Glomerular endothelial cell (primary cell): ENCODE results near the gene UGT1A10. TPM values are rescaled to one million over a fixed set of nuclear protein-coding genes. Genes with fewer than 3 reads are reported as not detected.
"Not testable (repeated sequence)": the region's sequence is repeated elsewhere in the genome, so short reads cannot be mapped to it uniquely, and the experiment has no call there.

ENCODE experiments used
- DNase-seq: peaks from one replicate; pipeline ENCODE4 v3.0.0-alpha.2; 2011; ENCODE audit warnings: low read depth, low spot score; ENCODE audit errors: extremely low read depth
- total RNA-seq: library from RNA; depleted of rRNA; stranded (reverse); fragments of >200 nt; gene quantifications from 2 replicates; pipeline ENCODE4 v1.2.3, GENCODE V29; 2015

UGT1A10 gene
- total RNA-seq, 1 donor from 2014 or later, result not detected

DNA sequence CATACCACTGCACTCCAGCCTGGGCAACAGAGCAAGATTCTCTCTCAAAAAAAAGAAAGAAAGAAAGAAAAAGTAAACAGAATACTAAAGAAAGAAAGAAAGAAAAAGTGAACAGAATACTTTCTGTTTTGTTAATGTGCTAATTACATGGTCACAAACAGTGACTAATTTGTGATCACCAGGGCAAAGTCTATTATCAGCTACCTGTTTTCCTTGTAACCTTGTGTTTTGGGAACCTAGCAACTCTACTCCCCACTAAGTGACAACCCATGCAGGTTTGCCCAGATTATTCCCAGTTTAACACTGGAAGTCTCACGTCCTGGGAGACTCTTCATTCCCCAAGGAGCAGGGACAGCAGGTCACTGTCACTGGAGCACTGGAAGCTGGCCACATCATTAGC is 18.8 kb downstream of the UGT1A10 start:
- no peak for DNase-seq

DNA sequence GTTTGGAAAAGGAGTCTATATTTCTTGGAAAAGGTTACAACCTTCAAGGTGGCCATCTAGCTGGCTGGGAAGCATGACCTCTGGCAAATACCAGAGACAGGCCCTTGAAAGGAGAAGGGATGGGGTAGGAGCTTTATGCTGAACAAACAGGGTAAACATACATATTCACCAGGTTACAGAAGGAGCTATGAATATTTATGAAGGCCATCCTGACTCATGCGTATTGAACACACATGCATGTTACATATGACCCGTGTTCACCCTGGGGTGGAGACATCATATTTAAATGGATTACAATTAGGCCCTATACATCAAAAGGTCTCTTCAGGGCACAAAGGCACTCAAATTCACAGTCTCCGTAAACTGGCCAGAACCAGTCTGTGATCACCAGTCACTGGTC is 19.7 kb downstream of the UGT1A10 start:
- DNase-seq, result not testable (repeated sequence)

DNA sequence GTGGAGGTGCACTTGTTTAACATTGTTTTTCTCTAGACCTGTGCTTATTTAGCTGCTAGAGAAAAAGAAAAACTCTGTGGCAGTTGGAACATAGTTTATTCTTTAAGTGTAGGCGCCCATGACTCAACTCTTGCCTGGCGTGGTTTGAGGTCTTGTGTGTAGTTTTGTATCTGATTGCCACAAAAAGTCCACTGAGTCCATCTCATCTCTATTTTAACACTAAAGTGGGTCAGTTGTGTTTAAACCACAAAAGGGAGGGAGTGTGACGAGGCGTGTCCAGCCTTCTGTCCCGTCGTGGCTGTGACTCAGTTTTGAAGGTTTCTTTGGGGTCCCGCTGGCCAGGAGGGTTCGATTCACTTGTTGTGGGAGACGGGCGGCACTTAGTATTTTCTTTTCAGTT is 20.2 kb downstream of the UGT1A10 start:
- DNase-seq, result no peak

DNA sequence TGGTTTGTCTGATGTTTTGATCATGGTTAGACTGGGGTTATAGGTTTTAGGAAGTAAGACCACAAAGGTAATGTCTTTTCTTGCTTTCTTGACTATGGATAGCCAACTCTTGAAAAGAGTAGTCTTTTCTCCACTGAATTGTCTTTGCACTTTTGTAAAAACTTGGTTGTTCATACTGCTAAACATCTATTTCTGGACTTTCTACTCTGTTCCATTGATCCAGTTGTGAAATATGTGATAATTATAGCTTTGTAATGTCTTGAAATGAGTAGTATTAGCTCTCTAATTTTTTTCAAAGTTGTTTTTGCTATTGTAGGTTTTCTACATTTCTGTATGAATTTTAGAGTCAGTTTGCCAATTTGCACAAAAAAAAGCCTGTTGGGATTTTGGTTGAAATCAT is 22.4 kb downstream of the UGT1A10 start:
- DNase-seq, result no peak

DNA sequence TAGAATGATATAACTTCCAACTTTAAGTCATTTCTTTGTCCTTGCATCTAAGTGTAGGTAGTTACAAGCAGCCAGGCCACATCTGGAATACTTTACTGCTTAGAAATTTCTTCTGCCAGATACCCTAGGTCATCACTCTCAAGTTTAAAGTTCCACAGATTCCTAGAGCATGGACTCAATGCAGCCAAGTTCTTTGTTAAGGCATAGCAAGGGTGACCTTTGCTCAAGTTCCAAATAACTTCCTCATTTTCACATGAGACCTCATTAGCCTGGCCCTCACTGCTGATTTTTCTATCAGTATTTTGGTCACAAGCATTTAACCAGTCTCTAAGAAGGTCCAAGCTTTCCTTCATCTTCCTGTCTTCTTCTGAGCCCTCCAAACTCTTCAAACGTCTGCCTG is 27.7 kb downstream of the UGT1A10 start:
- no peak for DNase-seq

- DNase-seq, result no peak
Measured at GRCh38 chr2:233668605-233669260, 32.5 kb downstream of the UGT1A10 start.

- no peak for DNase-seq
Measured at GRCh38 chr2:233671290-233672161, 35.3 kb downstream of the UGT1A10 start, which contains the start of gene UGT1A9. TSS of gene UGT1A9 (plus strand) at chr2:233671898. CDS start at chr2:233671935, 37 bp downstream.

DNA sequence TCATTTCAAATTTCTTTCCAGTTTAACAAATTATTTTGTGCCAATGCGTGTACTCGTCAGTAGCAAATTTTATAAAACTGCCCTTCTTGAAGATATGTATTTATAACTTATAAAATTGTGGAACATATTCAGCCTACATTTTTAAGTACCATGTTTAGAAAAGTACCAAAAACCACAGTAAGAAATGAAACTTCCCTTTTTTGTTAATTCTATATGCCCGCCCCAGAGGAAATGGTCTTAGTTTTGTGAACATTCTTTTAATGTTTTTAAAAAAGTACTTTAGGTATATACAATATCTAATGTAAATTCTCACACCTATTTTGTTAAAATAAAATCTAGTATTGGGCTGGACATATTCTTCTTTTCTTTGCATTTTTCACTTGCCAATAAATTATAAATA is 36.6 kb downstream of the UGT1A10 start:
- DNase-seq, result no peak

DNA sequence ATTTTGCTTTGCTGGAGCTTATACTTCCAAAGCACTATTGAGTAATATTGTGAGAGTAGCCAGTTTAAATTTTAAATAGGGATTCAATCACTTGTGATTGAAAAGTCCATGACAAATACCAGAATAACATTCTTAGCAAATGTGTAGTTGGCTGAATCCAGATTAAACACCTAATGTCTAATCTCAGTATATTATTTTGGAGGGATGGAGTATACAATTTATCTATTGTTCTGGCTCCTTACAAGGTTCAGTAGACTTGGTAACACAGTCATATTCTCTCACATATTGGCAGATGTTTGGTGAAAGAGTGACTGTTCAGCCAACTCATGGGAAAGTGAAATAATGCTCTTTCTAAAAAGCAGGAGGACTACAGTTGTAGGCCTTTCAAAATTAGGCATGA is 37.6 kb downstream of the UGT1A10 start:
- no peak for DNase-seq

GRCh38 chr2:233674314-233674713 is 38.1 kb downstream of the UGT1A10 start:
- no peak for DNase-seq

GRCh38 chr2:233674995-233675394 is 38.7 kb downstream of the UGT1A10 start:
- DNase-seq, result no peak

DNA sequence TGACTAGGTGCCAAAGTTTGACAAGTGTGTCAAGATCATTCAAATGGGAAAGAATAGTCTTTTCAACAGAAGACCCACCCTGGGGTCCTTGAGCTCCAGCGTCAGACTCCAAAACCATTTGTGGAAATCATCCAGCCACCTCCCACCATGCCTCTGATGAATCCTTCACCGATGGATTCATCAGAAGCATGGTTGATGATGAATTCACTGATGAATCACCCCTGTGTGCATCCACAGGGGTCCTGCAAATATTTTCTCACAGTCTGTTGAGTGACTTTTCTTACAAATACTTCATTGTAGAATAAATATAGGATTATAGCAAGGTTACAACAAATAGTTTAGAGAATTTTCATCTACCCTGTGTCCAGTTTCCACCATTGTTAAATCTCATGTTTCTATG is 39.8 kb downstream of the UGT1A10 start:
- DNase-seq, result no peak

GRCh38 chr2:233679196-233679595 is 42.9 kb downstream of the UGT1A10 start:
- no peak for DNase-seq

DNA sequence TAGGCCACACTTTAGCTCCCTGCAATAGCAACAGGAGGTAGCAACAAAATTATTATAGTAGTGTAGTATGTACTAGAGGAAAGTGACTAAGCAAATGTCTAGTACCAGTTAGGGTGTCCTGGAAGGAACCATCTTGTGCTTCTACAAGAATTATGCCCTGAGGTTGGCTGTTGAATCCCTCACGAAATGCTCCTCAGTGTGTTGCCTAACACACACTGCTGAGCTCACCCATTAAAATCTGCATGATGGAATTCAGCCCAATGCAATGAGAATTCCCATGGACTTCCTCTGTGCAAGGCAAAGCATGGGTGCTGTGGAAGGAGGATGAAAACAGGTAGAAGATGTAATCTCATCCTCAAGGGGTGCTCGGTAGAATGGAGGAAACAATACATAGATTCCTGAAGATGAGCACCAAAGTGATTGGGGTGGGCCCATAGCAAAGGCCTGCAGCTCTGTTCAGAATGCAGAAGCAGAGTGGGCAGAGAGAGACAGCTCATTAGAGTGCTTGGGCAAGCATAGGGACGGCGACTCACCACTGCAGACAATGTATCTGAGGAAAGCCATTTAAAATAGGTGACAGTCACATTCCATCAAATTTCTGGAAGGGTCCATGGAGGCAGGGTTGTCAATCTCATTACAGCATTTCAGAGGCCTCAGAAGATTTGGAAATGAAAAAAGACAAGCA is 44.3 kb downstream of the UGT1A10 start:
- no peak for DNase-seq

GRCh38 chr2:233681521-233682099 is 45.4 kb downstream of the UGT1A10 start, which contains the start of gene UGT1A7:
TSS of gene UGT1A7 (plus strand) at chr2:233681901. CDS start at chr2:233681938, 37 bp downstream.
- no peak for DNase-seq

- no peak for DNase-seq
Measured at GRCh38 chr2:233684640-233685039, 48.4 kb downstream of the UGT1A10 start.

- no peak for DNase-seq
Measured at GRCh38 chr2:233686928-233687327, 50.7 kb downstream of the UGT1A10 start.

DNA sequence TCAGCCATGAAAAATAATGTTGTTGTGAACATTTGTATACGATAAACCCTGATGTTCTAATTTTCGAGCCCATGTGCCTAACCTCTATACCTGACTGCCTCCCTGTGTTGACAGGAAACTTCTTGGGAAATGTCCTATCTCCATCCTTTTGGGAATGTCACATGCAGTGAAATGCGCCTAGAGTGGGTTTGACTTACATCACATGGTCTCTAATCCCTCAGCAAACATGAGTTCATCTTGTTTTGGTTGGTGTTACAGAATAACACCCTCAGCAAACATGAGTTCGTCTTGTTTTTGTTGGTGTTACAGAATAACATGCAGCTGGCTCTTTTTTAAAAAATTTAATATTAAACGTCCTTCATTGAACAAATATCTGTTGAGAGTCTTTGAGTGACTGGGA is 52.1 kb downstream of the UGT1A10 start:
- no peak for DNase-seq

DNA sequence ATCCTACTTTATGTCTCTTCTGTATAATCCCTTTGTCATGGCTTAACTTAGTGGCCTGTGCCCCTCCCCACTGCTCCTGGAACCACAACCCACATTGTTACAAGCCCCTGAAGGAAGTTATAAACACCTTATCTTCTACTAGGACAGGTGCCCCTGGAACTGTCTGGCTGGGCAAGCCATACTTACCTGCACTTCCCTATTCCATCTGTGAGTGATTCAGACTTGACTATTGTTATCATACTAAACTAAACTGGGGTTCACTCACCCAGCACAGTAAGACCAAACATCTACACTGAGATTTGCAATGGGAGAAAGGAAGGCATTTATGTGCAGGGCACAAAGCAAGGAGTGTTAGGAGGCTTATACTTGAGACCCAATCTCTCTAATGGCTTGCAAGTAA is 52.8 kb downstream of the UGT1A10 start:
- DNase-seq, result no peak

GRCh38 chr2:233689501-233689900 is 53.3 kb downstream of the UGT1A10 start:
- DNase-seq, result peak; percentile 33

DNA sequence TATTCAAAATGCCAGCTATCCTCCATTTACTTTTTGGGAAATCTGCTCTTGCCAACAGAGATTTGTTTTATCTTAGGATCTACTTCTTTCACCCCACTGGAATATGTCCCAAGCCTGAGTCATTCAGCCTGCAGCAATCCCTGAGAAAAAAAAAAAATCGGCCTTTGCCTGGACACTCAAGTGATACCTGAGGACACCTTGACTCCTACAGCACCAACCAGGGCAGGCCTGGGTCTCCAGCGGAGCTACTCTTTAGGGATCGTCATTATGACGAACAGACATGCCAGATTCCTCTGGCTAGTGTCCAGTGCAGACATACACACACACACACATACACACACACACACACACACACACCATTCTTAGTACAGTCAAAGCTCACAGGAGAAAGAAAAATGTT is 54.2 kb downstream of the UGT1A10 start:
- DNase-seq, result no peak
